Epidermal melanocyte (primary cell): Measurements from ENCODE around the gene TMEM79.

Experiments
- DNase-seq: peaks from one replicate; pipeline ENCODE4 v3.0.0; 2011; ENCODE audit warnings: low spot score; ENCODE audit not compliant: insufficient read length

The TMEM79 gene

DNA sequence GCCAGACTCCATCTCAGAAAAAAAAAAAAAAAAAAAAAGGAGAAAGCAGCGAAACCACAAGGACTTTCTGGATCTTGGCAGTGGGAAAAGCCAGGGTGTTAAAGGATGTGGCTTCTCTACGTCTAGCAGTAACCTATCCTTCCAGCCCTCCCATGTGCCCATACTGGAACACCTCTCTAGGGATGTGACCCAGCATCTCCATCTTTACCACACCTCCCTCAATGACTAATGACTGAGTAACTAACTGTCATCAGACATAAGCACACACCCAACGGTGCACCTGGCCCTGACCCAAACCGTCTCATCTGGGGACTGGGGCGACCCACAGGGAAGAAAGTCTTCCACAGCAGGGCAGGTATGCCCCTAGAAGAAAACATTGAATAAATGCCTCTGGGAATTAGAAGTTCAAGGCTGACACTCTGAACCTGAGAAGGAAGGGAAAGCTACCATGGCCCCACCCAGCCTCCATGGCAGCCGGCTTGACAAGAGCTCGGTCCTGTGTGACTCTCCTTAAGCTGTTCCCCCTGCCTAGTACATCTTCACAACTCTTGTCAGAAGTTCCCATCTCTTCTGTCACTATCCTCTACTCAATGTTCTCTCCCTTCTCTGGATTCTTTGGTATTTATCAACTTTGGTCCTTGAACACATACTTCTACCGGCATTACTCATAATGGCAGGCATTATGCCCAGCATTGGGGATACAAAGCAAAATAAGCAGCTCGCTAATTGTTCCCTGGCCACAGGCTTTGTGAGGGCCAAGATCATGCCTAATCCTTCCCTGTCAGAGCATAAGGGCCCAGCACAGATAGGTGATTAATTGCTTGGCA, 21.5 kb upstream of the TMEM79 start:
- DNase-seq: peak; percentile 28

- DNase-seq: no peak
Measured at GRCh38 chr1:156263288-156263655, 20.9 kb upstream of the TMEM79 start.

GRCh38 chr1:156266051-156266450, 18.1 kb upstream of the TMEM79 start:
- DNase-seq: no peak

GRCh38 chr1:156268336-156268735, 15.8 kb upstream of the TMEM79 start:
- no peak for DNase-seq

- no peak for DNase-seq
Measured at GRCh38 chr1:156270314-156270713, 13.8 kb upstream of the TMEM79 start.

DNA sequence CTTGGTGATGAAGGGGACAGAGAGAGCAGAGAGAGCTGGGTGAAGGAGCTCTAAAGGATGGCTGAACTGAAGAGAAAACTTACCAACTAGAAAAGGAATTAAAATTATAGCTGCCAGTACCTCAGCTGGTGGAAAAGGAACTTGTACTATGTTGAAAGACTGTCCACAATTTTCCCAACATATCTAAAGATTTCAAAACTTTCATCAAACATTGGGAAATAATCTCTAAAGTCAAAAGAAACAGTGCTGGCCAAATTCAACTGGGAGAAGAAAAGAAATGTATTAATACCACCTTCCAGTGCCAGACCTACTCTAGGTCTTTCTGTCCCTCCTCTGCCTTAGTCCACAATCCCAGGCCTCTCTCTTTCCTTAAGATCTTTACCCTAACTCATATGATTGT, 7.6 kb upstream of the TMEM79 start:
- DNase-seq: no peak

DNA sequence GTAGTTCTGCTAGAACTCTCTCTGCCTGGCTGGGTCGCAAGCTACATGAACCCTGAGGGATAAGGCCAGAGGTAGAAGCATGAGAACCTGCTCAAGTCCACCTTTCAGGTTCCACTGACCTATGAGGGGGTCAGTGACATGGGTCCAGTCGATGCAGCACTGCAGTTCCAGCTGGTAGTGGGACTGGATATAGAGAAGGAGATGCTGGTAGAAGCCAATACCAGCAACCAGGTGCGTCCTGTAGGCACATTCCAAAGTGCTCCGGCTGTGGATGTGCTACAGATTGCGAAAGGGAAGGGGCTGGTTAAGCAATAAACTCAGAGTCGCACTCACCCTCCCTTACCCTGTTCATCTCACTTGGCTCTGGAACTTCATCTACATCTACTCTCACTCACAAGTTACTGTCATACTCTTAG, 7.2 kb upstream of the TMEM79 start:
- no peak for DNase-seq

- DNase-seq: no peak
Measured at GRCh38 chr1:156279837-156280236, 4.3 kb upstream of the TMEM79 start.

DNA sequence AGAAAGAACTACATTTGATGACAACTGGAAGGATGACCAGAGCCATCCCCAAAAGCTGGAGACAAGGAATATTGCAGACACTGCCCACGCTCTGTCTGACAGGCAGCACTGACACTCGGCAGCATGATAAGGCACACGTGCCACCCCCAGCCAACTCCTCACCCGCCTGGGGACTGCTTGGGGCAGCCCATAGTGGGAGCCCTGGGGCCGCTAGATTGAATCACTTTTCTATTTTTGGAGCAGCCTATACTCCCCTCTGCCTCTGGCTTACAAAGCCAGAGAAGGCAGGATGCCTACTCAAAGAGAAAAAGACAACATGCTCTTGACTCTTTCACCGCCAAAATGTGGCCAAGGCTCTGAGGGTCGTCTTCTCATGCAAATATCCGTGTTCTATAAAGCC, 2.8 kb upstream of the TMEM79 start:
- DNase-seq: no peak

- no peak for DNase-seq
Measured at GRCh38 chr1:156281693-156282478, 2.2 kb upstream of the TMEM79 start.

GRCh38 chr1:156282479-156283222, 1.5 kb upstream of the TMEM79 start, which contains the start of gene SMG5:
Gene SMG5 (minus strand): TSS chr1:156282825. CDS start chr1:156282680, 145 bp downstream.
- peak; percentile 87 for DNase-seq

DNA sequence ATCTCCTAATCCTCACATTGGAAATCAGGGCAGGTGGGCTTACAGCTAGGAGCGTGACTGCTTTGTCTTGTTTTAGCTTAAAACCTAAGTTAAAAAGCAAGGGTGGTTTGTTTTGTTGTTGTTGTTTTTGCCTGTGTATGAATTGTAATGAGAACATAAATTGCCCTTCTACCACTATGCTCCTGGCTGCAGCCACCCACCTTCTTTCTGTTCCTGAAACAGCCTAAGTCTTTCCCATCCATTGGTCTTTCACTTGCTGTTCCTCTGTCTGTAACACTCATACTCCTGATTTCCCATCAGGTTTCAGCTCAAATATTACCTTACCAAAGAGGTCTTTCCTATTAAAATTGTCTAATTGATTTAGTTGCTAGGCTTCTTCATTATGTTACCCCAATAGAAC, 604 bp upstream of the TMEM79 start:
- DNase-seq: no peak

DNA sequence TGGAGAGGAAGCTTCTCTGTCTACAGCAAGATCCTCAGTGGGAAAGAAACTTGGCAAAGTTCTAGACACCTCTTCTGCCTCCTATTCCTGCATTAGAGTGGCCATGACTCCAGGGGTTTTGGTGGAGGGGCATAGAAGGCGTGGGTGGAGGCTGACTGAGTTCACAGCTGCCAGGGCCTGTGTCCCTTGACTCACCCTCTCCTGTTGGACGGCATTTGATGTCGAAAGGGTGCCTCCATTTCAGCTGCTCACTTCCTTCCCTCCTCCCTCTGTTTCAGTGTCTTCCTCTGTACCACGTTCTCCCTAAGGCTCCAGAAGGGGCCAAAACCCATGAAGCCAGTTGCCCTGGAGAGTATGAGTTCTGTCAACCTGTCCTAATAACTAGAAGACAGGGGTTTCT, 632 bp downstream of the TMEM79 start:
- DNase-seq: no peak

- DNase-seq: no peak
Measured at GRCh38 chr1:156285437-156285836, 1.3 kb downstream of the TMEM79 start.

DNA sequence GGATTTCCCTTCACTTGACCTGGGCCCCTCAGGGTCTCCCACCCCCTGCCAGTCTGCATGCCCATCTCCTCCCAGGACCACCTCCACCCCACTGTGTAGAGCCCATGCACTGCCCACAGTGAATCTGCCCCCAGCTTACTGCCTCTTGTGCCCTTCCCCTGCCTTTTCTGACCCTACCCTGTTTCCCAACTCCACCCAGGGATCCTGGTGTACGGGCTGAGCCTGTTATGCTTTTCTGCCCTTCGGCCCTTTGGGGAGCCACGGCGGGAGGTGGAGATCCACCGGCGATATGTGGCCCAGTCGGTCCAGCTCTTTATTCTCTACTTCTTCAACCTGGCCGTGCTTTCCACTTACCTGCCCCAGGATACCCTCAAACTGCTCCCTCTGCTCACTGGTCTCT, 1.9 kb downstream of the TMEM79 start:
- DNase-seq: no peak

- no peak for DNase-seq
Measured at GRCh38 chr1:156289857-156290256, 5.7 kb downstream of the TMEM79 start.

GRCh38 chr1:156291226-156292061, 7.3 kb downstream of the TMEM79 start:
- DNase-seq: peak; percentile 42

- DNase-seq: no peak
Measured at GRCh38 chr1:156293098-156293434, 8.9 kb downstream of the TMEM79 start.

GRCh38 chr1:156293895-156294294, 9.8 kb downstream of the TMEM79 start:
- DNase-seq: no peak

GRCh38 chr1:156295391-156295947, 11.3 kb downstream of the TMEM79 start, which contains the start of gene GLMP:
Gene GLMP (minus strand): TSS chr1:156295679. CDS start chr1:156295645, 34 bp downstream.
- peak; percentile 83 for DNase-seq
